HG02642 (cell line): ENCODE measurements around the gene CALR.
"Not testable (repeated sequence)": the region's sequence is repeated elsewhere in the genome, so short reads cannot be mapped to it uniquely, and the experiment has no call there.

Experiments
- ATAC-seq: cut with Tn5 transposase; IDR thresholded peaks from one replicate; pipeline ENCODE4 v1.9.1; 2021; ENCODE audit warnings: mild to moderate bottlenecking; ENCODE audit not compliant: unreplicated experiment, poor library complexity

CALR gene

DNA sequence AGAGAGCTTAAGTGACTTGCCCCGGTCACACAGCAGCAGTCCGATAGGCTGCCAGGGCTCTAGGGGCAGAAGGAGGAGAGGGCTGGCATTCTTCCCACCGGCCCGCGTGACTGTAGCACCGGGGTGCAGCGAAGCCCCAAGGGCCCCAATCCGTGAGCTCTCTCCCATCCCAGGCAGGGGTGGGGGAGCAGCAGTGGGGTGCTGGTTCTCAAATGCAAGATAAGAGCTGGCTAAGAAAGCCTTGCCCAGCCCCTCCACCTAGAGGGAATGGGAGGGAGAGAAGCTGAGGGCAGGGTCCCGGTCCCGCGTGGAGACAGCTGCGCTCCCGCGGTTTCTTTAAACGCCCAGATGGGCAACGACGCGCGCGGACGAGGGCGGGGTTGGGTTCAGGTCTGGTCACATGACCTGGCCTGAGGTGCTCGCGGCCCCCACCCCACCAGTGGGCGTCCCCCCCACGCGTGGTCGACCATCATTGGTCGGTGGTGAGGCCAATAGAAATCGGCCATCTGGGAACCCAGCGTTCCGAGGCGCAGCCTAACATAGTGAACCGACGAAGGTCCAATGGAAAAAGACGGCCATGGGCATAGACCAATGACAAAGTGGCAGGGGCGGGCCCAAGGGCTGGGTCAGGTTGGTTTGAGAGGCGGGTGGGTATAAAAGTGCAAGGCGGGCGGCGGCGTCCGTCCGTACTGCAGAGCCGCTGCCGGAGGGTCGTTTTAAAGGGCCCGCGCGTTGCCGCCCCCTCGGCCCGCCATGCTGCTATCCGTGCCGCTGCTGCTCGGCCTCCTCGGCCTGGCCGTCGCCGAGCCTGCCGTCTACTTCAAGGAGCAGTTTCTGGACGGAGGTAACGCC is at the start of gene CALR:
Gene CALR (plus strand): TSS at position 683 of the 852 bp plus-strand sequence. CDS start 71 bp downstream, at position 754.
- peak; percentile 86 for ATAC-seq

DNA sequence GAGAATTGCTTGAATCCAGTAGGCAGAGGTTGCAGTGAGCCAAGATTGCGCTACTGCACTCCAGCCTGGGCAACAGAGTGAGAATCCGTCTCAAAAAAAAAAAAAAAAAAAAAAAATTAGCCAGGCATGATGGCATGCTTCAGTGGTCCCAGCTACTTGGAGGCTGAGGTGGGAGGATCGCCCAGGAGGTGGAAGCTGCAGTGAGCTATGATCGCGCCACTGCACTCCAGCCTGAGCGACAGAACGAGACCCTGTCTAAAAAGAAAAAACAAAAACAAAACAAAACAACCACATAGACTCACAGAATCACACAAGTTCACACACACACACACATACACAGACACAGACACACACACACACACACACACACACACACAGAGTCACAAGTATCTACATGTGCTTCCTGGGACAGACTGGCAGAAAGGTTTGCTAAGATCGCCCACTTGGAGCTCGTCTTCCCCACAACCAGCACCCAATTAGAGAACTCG is 48.1 kb upstream of the CALR start:
- ATAC-seq, result not testable (repeated sequence)

DNA sequence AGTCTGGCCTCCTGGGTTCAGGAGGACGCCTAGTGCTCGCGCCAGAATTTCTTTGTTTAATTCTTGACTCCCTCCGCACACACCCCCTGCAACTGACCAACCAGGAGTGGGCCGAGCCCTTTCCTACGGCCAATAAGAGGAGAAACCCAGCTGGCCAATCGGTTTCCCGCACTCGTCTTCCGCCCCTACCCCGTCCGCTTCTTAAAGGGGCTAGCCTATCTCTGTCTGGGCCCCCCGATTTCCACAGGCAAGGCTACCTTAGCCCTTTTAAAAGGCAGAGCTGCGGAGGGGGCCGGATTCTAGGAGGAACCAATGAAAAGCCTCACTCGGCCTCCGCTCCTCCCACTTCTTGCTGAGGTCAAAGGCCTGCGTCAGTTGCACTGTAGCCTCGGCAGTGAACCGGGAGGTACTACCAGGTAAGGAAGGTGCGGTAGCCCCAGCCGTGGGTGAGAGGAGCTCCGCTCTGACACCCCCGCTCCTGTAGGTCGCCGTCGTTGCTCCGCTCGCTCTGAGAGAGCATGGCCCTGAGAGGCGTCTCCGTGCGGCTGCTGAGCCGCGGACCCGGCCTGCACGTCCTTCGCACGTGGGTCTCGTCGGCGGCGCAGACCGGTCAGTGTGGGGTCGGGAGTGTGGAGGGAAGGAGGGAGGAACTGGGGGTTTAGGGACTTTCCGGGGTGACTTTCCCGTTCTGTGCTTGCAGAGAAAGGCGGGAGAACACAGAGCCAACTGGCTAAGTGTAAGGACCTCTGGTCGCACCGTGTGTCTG is 47.4 kb upstream of the CALR start, which contains the start of gene GCDH:
Gene GCDH (plus strand): TSS at position 374 of the 766 bp plus-strand sequence. CDS start 145 bp downstream, at position 519.
- peak; percentile 93 for ATAC-seq

DNA sequence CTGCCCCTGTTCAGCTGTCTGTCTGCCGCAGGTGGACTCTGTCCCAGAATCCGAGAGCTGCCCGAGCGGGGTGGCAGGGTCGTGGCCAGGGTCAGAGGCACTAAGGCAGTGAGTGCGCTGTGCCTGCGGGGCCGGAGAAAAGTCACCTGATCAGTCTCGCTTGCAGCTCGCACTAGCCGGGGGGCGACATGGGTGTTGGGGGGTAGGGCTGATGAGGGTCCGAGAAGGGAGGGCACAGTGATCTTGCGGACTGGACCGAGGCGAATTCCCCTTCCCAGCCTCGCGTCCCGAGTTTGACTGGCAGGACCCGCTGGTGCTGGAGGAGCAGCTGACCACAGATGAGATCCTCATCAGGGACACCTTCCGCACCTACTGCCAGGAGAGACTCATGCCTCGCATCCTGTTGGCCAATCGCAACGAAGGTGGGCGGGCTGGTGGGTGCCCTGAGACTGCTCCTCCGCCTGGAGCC is 46.8 kb upstream of the CALR start:
- ATAC-seq, result peak; percentile 4

DNA sequence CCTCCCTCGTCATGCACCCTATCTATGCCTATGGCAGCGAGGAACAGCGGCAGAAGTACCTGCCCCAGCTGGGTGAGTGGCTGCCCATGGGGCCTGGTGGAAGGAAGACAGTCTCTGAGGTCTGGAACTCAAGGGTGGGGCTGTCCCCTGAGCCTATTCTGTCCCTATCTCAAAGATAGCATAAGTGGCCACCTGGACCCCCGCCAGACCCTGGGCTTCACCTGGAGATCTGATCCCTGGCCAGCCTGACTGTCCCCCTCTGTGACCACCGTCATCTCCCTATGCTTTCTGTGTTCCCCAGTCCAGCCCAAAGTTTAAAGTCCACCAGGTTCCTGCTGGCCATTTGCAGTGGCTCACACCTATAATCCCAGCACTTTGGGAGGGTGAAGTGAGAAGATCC is 44.8 kb upstream of the CALR start:
- ATAC-seq, result no peak

DNA sequence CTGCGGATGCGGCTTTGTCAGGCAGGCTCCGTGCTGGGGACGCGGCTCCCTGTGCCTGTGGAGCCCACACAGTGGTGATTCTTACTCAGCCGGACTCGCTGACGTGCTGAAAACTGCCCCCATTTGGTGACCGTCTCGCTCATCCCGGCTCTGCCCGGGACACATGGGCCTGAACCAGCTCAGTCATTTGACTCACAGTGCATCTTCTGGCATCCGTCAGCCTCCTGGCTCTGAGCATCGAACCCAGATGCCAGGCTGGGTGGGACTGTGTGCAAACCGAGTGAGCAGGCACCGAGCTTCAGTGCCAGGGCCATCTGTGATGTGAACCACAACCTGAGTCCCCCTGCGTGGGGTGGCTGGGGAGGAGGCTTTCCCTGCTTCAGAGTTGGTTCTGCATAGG is 41.9 kb upstream of the CALR start:
- no peak for ATAC-seq

DNA sequence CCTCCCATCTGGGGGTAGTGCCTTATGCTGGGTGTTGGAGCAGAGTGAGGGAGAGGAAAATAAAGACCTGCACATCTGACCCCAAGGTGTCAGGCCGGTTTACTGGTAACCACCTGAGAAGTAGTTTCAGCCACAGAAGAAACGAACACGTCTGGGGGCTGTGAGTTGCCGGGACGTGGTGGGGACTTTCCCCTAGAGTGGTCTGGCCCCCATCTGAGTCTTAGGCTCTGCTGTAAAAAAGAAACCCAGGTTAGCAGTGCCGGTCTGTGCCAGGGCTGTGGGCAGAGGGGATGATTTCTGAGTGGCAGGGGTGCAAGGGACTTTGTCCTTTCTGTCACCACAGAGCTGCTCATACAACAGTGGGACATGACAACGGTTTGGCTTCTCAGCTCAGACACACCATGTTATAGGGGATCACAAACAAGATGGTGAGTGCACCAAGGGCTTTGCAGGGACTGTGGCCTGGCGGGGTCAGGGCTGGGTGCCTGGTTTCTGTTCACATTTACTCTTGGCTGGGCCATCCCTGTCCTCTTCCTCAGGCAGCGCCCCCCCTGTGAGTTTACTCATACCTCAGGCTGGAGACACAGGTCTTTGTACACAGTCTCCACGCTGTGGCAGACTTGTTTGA is 38.4 kb upstream of the CALR start:
- ATAC-seq, result peak; percentile 78

DNA sequence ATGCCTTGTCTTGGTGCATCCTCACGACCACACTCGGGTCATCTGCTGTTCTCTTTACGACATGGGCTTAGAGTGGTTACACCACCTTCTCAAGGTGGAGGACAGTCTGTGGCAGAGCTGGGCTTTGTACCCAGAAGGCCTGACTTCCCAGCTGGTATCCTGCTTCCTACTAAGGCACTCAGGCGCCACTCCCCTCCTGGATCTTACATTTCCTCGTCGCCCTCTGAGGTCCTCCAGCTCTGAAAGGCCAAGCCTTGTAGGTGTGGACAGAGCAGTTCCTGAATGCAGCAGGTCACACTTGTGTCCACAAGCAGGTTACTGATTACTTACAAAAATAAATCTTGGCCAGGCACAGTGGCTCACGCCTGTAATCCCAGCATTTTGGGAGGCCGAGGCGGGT is 31.2 kb upstream of the CALR start:
- no peak for ATAC-seq

DNA sequence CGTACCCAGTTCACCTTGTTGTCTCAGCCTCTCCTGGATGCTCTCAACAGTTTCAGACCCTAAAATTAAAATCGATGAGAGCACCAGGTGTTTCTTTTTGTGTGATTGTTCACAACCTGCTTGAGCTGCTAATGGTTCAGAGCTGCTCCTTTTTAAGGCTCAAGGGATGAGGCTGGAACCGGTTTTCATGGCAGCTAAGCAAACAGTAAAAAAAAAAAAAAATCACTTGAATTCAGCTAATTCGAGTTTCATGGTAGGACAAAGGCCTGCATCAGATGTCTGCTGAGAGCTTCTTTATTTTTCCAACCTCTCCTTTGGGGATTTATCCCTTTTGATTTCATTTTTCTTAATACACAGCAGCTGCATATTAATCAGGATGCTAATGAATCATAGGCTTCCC is 25.8 kb upstream of the CALR start:
- ATAC-seq, result no peak

DNA sequence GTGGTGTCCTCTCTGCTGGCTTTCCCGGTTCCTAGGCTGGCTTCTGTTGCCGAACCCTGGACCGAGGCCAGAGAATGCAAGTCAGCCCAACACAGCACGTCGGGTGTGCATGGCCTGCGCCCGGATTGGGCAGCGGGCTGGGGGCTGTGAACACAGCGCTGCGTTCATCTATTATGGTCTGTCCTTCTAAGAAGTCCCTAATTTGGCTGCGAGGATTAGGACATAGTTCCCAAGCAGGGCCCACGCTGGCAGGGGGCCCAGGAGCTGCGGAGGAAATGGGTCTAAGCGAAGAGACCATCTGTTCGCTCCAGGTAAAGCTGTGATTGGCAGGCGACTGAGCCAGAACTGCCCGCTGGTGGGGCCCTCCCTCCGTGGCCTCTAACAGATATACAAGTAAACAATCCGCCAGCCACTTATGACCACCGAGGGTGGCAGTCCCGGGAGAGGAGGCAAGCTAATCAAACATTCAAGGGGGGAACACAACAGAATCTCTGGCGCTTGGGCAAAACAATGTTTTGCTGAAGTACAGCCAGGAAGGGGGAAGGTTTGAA is 25.3 kb upstream of the CALR start:
- no peak for ATAC-seq

DNA sequence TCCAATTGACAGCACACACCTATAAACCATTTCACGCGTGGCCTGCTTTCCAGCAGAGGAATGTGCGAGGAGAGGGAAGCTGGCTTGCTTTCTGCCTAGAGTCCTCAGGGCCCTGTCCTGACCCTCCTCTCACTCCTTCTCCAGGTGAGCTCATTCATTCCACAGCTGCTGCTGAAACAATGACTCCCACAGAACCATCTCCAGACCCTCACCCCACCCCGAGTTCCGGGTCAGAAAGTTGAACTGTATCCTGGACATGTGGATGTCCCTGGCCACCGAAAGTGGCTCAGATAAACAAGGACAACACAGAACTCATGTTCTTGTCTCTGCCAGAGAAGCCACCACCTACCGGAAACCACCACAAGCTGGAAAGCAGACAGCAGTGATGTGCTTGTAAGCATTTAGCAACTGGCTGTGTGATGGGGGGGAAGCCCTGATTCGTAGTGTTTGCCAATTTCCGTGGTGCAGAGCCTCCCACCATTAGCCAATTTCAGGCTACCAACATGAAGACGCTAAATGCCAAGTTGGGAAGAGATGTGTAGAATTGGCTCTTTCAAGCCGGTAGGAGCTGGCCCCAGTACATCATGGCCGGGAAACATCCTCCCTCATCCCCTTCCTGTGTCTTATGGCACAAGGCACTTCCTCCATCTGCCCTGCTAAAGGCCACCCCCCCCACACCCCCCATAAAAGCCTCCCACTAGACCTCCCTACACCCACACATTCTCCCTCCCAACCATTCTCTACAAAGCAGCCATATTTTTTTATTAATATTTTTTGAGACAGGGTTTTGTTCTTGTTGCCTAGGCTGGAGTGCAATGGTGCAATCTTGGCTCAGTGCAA is 24.3 kb upstream of the CALR start:
- no peak for ATAC-seq

DNA sequence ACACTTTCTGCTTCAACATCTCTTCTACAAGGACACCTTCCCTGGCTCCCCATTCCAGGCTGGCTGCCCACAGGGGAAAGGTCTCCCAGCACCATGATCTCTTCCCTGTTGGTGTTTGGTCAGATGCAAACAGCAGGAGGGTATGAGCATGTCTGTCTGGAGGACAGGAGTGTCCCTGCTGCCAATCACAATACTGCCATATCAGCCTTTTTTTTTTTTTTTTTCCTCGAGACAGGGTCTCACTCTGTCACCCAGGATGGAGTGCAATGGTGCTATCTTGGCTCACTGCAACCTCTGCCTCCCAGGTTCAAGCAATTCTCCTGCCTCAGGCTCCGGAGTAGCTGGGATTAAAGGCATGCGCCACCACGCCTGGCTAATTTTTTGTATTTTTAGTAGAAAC is 22.5 kb upstream of the CALR start:
- ATAC-seq, result not testable (repeated sequence)

DNA sequence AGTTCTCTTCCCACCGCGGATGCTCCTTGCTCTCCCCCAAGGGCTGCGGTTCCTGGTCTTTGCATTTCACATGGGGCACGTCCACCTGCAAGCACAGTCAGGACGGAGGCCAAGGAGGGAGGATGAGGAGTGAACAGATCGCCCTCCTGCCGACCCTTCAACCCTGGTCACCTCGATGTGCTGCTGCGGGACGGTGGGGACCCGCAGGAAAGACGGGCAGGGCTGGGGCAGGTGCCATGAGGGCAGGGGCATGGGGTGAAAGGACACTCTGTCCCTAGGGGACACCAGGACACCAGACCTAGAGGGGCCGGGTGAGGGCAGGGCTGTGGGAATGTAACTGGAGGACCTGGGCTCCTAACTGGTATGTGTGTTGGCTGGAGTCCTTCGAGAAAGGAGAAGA is 20.2 kb upstream of the CALR start:
- no peak for ATAC-seq

DNA sequence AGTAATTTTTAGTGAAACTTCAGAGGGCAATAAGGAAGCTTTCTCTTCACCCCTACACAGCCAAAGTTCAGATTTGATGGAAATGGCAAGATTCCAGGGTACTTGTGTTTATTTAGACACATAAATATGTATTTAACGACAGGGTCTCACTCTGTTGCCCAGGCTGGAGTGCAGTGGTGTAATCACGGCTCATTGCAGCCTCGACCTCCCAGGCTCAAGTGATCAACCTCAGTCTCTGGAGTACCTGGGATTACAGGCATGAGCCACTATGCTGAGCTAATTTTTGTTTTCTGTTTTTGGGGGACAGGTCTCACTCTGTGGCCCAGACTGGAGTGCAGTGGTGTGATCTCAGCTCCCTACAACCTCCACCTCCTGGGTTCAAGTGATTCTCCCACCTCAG is 17.4 kb upstream of the CALR start:
- no peak for ATAC-seq

DNA sequence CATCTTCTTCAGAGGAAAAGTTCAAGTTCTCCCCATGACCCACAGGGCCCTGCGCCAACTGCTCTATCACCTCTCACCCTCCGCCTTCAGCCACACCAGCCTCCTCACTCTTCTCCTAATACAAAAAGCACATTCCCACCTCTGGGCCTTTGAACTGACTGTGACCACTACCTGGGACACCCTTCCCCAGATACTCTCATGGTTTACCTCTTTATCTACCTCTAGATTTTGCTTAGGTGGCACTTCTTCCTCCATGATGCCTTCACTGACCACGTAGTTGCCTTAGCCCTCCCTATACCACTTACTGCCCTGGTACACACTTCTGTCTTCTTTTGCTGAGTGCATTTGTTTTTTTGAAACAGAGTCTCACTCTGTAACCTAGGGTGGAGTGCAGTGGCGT is 15.4 kb upstream of the CALR start:
- no peak for ATAC-seq

DNA sequence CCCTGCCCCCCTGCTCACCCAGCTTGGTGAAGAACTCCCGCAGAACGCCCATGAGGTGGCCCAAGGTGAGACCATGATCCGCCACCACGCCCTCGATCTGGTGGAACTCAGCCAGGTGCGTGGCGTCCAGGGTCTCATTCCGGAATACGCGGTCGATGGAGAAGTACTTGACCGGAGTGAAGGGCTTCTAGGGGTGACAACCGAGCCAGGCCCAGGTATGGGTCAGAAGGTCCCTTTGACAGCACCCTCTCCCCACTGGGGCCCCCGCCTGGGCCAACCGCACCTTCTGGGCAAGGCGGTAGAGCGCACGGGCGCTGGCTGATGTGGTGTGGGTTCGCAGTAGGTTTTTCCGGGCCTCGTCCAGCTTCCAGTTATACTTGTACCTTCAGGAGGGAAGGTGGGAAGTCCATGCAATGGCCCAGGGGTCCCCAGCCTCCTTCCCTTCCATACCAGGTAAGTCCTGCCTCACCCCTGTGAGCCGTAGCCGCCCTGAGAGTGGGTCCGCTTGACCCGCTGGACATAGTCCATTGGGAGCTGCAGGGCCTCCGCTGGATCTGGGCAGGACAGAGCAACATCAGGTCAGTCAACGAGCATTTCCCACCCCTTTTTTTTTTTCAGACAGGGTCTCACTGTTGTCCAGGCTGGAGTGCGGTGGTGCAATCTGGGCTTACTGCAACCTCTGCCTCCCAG is 13.6 kb upstream of the CALR start:
- ATAC-seq, result no peak

DNA sequence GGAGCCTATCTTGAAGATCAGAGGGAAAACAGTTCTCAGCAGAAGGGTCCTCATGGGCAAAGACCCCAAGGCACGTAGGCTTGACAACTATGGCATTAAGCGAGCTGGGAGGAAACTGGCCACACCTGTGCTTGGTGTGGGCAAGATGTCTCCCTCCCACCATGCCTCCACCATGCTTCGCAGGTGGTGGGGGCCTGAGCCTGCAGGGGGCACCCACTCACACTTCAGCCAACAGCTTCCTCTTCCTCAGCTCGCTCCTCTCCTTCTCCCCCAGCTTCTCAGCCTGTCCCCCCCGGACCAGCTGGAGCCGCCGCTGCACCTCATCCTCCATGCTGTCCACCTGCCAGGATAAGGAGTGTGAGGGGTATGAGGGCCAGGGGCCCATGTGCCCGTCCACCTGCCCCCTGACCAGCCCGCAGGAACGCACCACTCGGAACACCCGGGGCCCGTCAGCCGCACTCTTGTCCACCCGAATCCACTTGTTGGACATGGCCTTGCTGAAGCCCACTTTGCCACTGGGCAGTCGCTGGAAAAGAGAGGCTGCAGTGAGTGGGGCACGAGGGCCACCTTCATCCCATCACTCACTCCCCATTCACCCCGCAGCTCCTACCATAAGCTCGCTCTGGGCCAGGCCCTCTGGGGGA is 8.3 kb upstream of the CALR start:
- ATAC-seq, result no peak
